ENCODE data around the gene ZSCAN25.

GRCh38 chr7:99624484-99624883 lies 7.7 kb downstream of the ZSCAN25 start:
- no peak for TF ChIP-seq POLR2AphosphoS5 (IDR thresholded peaks at IDR 0.05)
- TF ChIP-seq CTCF (IDR thresholded peaks at IDR 0.05): no peak

Data from transverse colon (tissue), 4 donors.